Measurements from ENCODE around the gene SPHK2. TPM values are rescaled to one million over a fixed set of nuclear protein-coding genes. Genes with fewer than 3 reads are reported as not detected.

The SPHK2 gene
- total and polyA plus RNA-seq, 2 of the 8 experiments (the other 6 are each of a cell fraction or from before 2014, with no cell fraction given), result 43.9 to 60.9 TPM

- H2BK120ac ChIP-seq (replicated peaks; ENCODE audit: low read depth, low read length), result no peak overlapping the region
- ChIA-PET POLR2A (ENCODE audit: partially characterized antibody) (interaction anchor here (0.6 to 30.9 kb wide), 3 partner anchors 10 to 265 kb away, joined by 3 to 788 read pairs (median 3); partner anchors contain the start of genes CA11, FAM83E, NUCB1 and RPL18), CTCF (ENCODE audit: partially characterized antibody) (no interaction called here)
- no peak overlapping the region for H4K91ac ChIP-seq (replicated peaks; ENCODE audit: insufficient read length, low read length)
- peaks cover 9 to 37% (median 29%) of the 10 kb centered on the region in 4 experiments for H3K4me1 ChIP-seq (replicated peaks in 1 of 4; ENCODE audit: control insufficient read depth in 3 of 4, insufficient read depth in 4 of 4, low read length in 3 of 4)
- H3K27me3 ChIP-seq (replicated peaks in 1 of 4; ENCODE audit: control insufficient read depth in 3 of 4, extremely low read depth in 1 of 4, insufficient read depth in 3 of 4, low read length in 3 of 4), result peaks cover 0 to 2% (median 0%) of the 10 kb centered on the region in 4 experiments; a peak in 2 of 7 replicates
- H3K9ac ChIP-seq (replicated peaks in 1 of 4; ENCODE audit: extremely low read depth in 1 of 4, low read depth in 3 of 4, low read length in 3 of 4), result peak overlapping the region in 1 of 4 experiments; percentile 53; a peak in 3 of 7 replicates
- no peak overlapping the region for H2BK5ac ChIP-seq (ENCODE audit: low read depth, low read length)
- no peak overlapping the region for H3K56ac ChIP-seq (replicated peaks; ENCODE audit: insufficient read length, low read depth, low read length)
- peaks cover 27% of the 10 kb centered on the region for H3K23me2 ChIP-seq (ENCODE audit: low read depth, low read length)
- H3K4me2 ChIP-seq (ENCODE audit: insufficient read depth in 1 of 2, low read depth in 2 of 2, low read length in 2 of 2), result peak overlapping the region; percentile 94 to 95
- no peaks in the 10 kb centered on the region for H3K79me1 ChIP-seq (ENCODE audit: low read depth, low read length)
- no peak overlapping the region for H2BK12ac ChIP-seq (ENCODE audit: low read depth, low read length)
- FAIRE-seq, result no peak
- H3K36me3 ChIP-seq (ENCODE audit: control insufficient read depth in 2 of 4, insufficient read depth in 4 of 4, low read length in 3 of 4), result no peaks in the 10 kb centered on the region
- H2BK20ac ChIP-seq (ENCODE audit: low read length), result no peak overlapping the region
- H3K14ac ChIP-seq (ENCODE audit: insufficient read length), result no peak overlapping the region
- H3K9me3 ChIP-seq (ENCODE audit: insufficient read depth in 2 of 2, low read depth in 1 of 2, low read length in 1 of 2), result no peaks in the 10 kb centered on the region
- no peaks in the 10 kb centered on the region for H3K79me2 ChIP-seq (ENCODE audit: control insufficient read depth in 1 of 2, insufficient read depth in 2 of 2, low read length in 2 of 2)
- DNase-seq (ENCODE audit: low read depth in 1 of 2, low spot score in 2 of 2), result peak in 1 of 2 experiments; percentile 84
- H3K27ac ChIP-seq (ENCODE audit: low read depth, low read length), result no peak overlapping the region
- no peak overlapping the region for H2BK15ac ChIP-seq (ENCODE audit: low read length)
- no peak overlapping the region for H4K5ac ChIP-seq (ENCODE audit: insufficient read length, low read depth, low read length)
- peak overlapping the region; percentile 81; the same call in 1 of the 2 replicates for H3K18ac ChIP-seq (ENCODE audit: extremely low read depth, low read length)
- H4K20me1 ChIP-seq (replicated peaks in 1 of 2; ENCODE audit: control insufficient read depth in 1 of 2, insufficient read depth in 2 of 2, low read length in 2 of 2), result peaks cover 0 to 4% of the 10 kb centered on the region in 2 experiments
- no peak overlapping the region for H4K8ac ChIP-seq (ENCODE audit: extremely low read depth, insufficient read depth, low read length)
- H3K4ac ChIP-seq (replicated peaks; ENCODE audit: insufficient read length, low read depth, low read length), result no peak overlapping the region
- WGBS, 2 experiments (ENCODE audit: extremely low coverage in 1 of 2, insufficient coverage in 1 of 2, insufficient read length in 1 of 2, insufficient replicate concordance in 2 of 2, low coverage in 1 of 2, low lambda C conversion rate in 2 of 2, missing lambda C conversion rate in 1 of 2), result 19% methylated on average over 7 of the region's 67 CpGs; no CpG with 5 or more reads in 1 of the 2 experiments
- no peak overlapping the region for H2AFZ ChIP-seq (ENCODE audit: low read length)
- H3K4me3 ChIP-seq (ENCODE audit: extremely low read depth in 1 of 4, insufficient read depth in 2 of 4, low read depth in 3 of 4, low read length in 4 of 4), result peak overlapping the region; percentile 58 to 74 (median 66)
- H3K23ac ChIP-seq (ENCODE audit: insufficient read length), result no peak overlapping the region
- H2AK5ac ChIP-seq (ENCODE audit: low read depth, low read length), result no peak overlapping the region
- TF ChIP-seq KDM4A (IDR thresholded peaks at IDR 0.05; ENCODE audit: low read depth, low read length, severe bottlenecking) (no peak), PHF8 (conservative IDR thresholded peaks at IDR 0.05; ENCODE audit: low read depth, low read length) (no peak), SIN3A (conservative IDR thresholded peaks at IDR 0.05 in 1 of 2, IDR thresholded peaks at IDR 0.05 in 1 of 2; ENCODE audit: low read depth in 1 of 2, low read length in 2 of 2) (peak in 1 of 2 experiments; percentile 57; a peak in 1 of 4 replicates), CTCF (IDR thresholded peaks at IDR 0.05; ENCODE audit: control extremely low read depth in 1 of 3, insufficient read depth in 1 of 3, low read depth in 1 of 3, low read length in 3 of 3) (no peak), BACH1 (IDR thresholded peaks at IDR 0.05; ENCODE audit: low read length) (no peak), EGR1 (IDR thresholded peaks at IDR 0.05; ENCODE audit: borderline replicate concordance, low read depth, low read length) (peak; percentile 23; the same call in 1 of the 2 replicates), RXRA (IDR thresholded peaks at IDR 0.05; ENCODE audit: insufficient read depth, low read depth, low read length) (no peak), TAF1 (IDR thresholded peaks at IDR 0.05; ENCODE audit: low read depth, low read length) (peak; percentile 12; the same call in 1 of the 2 replicates), SAP30 (IDR thresholded peaks at IDR 0.05; ENCODE audit: insufficient read depth, insufficient replicate concordance, low read length) (no peak)
Measured at GRCh38 chr19:48635263-48635965, 16.1 kb downstream of the SPHK2 start.

Data from H1 (cell line).